ENCODE data around the gene SLC44A4. TPM values are rescaled to one million over a fixed set of nuclear protein-coding genes. Genes with fewer than 3 reads are reported as not detected.
"Not testable (repeated sequence)": the region's sequence is repeated elsewhere in the genome, so short reads cannot be mapped to it uniquely, and the experiment has no call there.

The SLC44A4 gene
- total RNA-seq, 1 donor from 2014 or later, result not detected

- intact Hi-C loops (cut with micrococcal nuclease), result no loop called here
Measured at GRCh38 chr6:31881136-31881859, 2.5 kb upstream of the SLC44A4 start.

- intact Hi-C loops (cut with micrococcal nuclease), result no loop called here
Measured at GRCh38 chr6:31880616-31881015, 1.8 kb upstream of the SLC44A4 start.

- intact Hi-C loops (cut with micrococcal nuclease), result no loop called here
Measured at GRCh38 chr6:31879901-31880300, 1.1 kb upstream of the SLC44A4 start.

GRCh38 chr6:31879143-31879542, 346 bp upstream of the SLC44A4 start:
- intact Hi-C loops (cut with micrococcal nuclease), result no loop called here

GRCh38 chr6:31878222-31878621, 575 bp downstream of the SLC44A4 start:
- intact Hi-C loops (cut with micrococcal nuclease), result no loop called here

- intact Hi-C loops (cut with micrococcal nuclease), result no loop called here
Measured at GRCh38 chr6:31877651-31878161, 1.1 kb downstream of the SLC44A4 start.

- intact Hi-C loops (cut with micrococcal nuclease), result no loop called here
Measured at GRCh38 chr6:31877125-31877650, 1.6 kb downstream of the SLC44A4 start.

GRCh38 chr6:31876357-31876756, 2.4 kb downstream of the SLC44A4 start:
- intact Hi-C loops (cut with micrococcal nuclease), result no loop called here

GRCh38 chr6:31875877-31876276, 2.9 kb downstream of the SLC44A4 start:
- intact Hi-C loops (cut with micrococcal nuclease), result no loop called here

GRCh38 chr6:31874836-31875572, 3.8 kb downstream of the SLC44A4 start:
- intact Hi-C loops (cut with micrococcal nuclease), result no loop called here

- intact Hi-C loops (cut with micrococcal nuclease), result no loop called here
Measured at GRCh38 chr6:31874084-31874670, 4.6 kb downstream of the SLC44A4 start.

- intact Hi-C loops (cut with micrococcal nuclease), result no loop called here
Measured at GRCh38 chr6:31871046-31871659, 7.6 kb downstream of the SLC44A4 start.

- intact Hi-C loops (cut with micrococcal nuclease), result no loop called here
Measured at GRCh38 chr6:31870385-31870921, 8.3 kb downstream of the SLC44A4 start.

- intact Hi-C loops (cut with micrococcal nuclease), result no loop called here
Measured at GRCh38 chr6:31869343-31869742, 9.5 kb downstream of the SLC44A4 start.

GRCh38 chr6:31868658-31868971, 10.2 kb downstream of the SLC44A4 start:
- intact Hi-C loops (cut with micrococcal nuclease), result not testable (repeated sequence)

- intact Hi-C loops (cut with micrococcal nuclease), result no loop called here
Measured at GRCh38 chr6:31865205-31866118, 13.3 kb downstream of the SLC44A4 start.

- intact Hi-C loops (cut with micrococcal nuclease), result no loop called here
Measured at GRCh38 chr6:31864818-31865204, 14.0 kb downstream of the SLC44A4 start.

- intact Hi-C loops (cut with micrococcal nuclease), result not testable (repeated sequence)
Measured at GRCh38 chr6:31864123-31864562, 14.7 kb downstream of the SLC44A4 start.

- intact Hi-C loops (cut with micrococcal nuclease), result loop anchor here (1.0 to 2.0 kb wide), 12 partner anchors 28 to 665 kb away; partner anchors contain the start of genes ABHD16A, BAG6, EHMT2 and NFKBIL1
Measured at GRCh38 chr6:31862344-31863235, 16.2 kb downstream of the SLC44A4 start, which contains the start of gene NEU1. Gene NEU1, minus strand, starts transcription at chr6:31862821. Its CDS starts 45 bp downstream, at chr6:31862776.
